ENCODE measurements around the gene RHOC.

- TF ChIP-seq CTCF (conservative IDR thresholded peaks at IDR 0.05 in 1 of 2, IDR thresholded peaks at IDR 0.05 in 1 of 2; ENCODE audit: low read depth in 1 of 2, low read length in 2 of 2) (no peak), EZH2 (IDR thresholded peaks at IDR 0.05; ENCODE audit: low read length, missing control alignments) (no peak)
These were observed 4.9 kb downstream of the RHOC start for GRCh38 chr1:112702067-112702395.
